Upper lobe of right lung (tissue), 1 donor: ENCODE data around the gene CACNA2D2. TPM values are rescaled to one million over a fixed set of nuclear protein-coding genes. Genes with fewer than 3 reads are reported as not detected.

Experiments
- ATAC-seq: fragments of 200-7000 bp; cut with Tn5 transposase; one replicate; pipeline ENCODE4 v1.9.1; 2020; ENCODE audit warnings: mild to moderate bottlenecking, moderate library complexity
- DNase-seq: peaks from one replicate; pipeline ENCODE4 v3.0.0-alpha.2; 2020
- H3K27ac ChIP-seq: fragments of 200-600 bp; one replicate; pipeline ENCODE4 v1.8.0; 2022
- H3K27me3 ChIP-seq: fragments of 200-600 bp; one replicate; pipeline ENCODE4 v1.8.0; 2022; ENCODE audit warnings: mild to moderate bottlenecking
- H3K36me3 ChIP-seq: fragments of 200-600 bp; one replicate; pipeline ENCODE4 v1.8.0; 2022
- H3K4me1 ChIP-seq: fragments of 200-600 bp; one replicate; pipeline ENCODE4 v1.8.0; 2022
- H3K4me3 ChIP-seq: fragments of 200-600 bp; one replicate; pipeline ENCODE4 v1.8.0; 2022; ENCODE audit warnings: mild to moderate bottlenecking
- H3K9me3 ChIP-seq: fragments of 200-600 bp; one replicate; pipeline ENCODE4 v1.8.0; 2022
- CTCF ChIP-seq: fragments of 200-600 bp; IDR thresholded peaks from one replicate; pipeline ENCODE4 v1.8.0; 2022; ENCODE audit warnings: antibody characterized with exemption
- intact Hi-C: fragments of 100-400 bp; cut with DNase I; formaldehyde crosslinking; loops from one replicate; pipeline ENCODE4 v1.11.0; 2022
- long read RNA-seq: library from polyadenylated mRNA; unstranded; transcript quantifications from one replicate; pipeline ENCODE4 v2.0.0, GENCODE V29; 2021
- total RNA-seq: library from RNA; stranded (reverse); fragmentation: NEBNext Ultra II Directional; extraction: Animal tissue kit (Norgen Biotek cat#: 25700); gene quantifications from one replicate; pipeline ENCODE4 v1.2.1, GENCODE V29; 2021
- donor health status: DM: no; HTN: yes; CAD: no; lungs with severe emphysema.

The CACNA2D2 gene
- 119 TPM for total RNA-seq
- long read RNA-seq, full-length matches to known transcripts: 7 of 80 reads
- long read RNA-seq, partial matches to known transcripts: 28 of 80 reads
- long read RNA-seq, other reads (novel, unspliced or antisense): 45 of 80 reads

- Histone ChIP-seq H3K27ac (peak within 1 kb of the TSS; percentile 47), H3K4me3 (peak within 1 kb of the TSS; percentile 58), H3K9me3 (no peaks in the 10 kb centered on the region), H3K36me3 (no peaks in the 10 kb centered on the region), H3K27me3 (no peaks in the 10 kb centered on the region), H3K4me1 (peaks cover 11% of the 10 kb centered on the region)
- intact Hi-C loops: no loop called here
- ATAC-seq: peak; percentile 91
- peak; percentile 88 for DNase-seq
- no peak for TF ChIP-seq CTCF
Measured at GRCh38 chr3:50503504-50504342, at the start of gene CACNA2D2. Gene CACNA2D2, minus strand, starts transcription at chr3:50503634. Its CDS starts 211 bp downstream, at chr3:50503423.

- Histone ChIP-seq H3K27ac (no peak overlapping the region), H3K4me3 (no peak overlapping the region), H3K27me3 (no peaks in the 10 kb centered on the region), H3K9me3 (no peaks in the 10 kb centered on the region), H3K4me1 (no peaks in the 10 kb centered on the region), H3K36me3 (no peaks in the 10 kb centered on the region)
- ATAC-seq (no peak), DNase-seq (no peak)
- TF ChIP-seq CTCF: no peak
- intact Hi-C loops: no loop called here
Measured at GRCh38 chr3:50552598-50552997, 49.2 kb upstream of the CACNA2D2 start.

- intact Hi-C loops: no loop called here
- Histone ChIP-seq H3K4me3 (no peak overlapping the region), H3K9me3 (no peaks in the 10 kb centered on the region)
Measured at GRCh38 chr3:50551681-50552435, 48.4 kb upstream of the CACNA2D2 start.

GRCh38 chr3:50551054-50551659 is 47.7 kb upstream of the CACNA2D2 start:
- no peak for DNase-seq
- TF ChIP-seq CTCF: no peak

More at GRCh38 chr3:50551681-50552435, 48.4 kb upstream of the CACNA2D2 start:
- Histone ChIP-seq H3K36me3 (no peaks in the 10 kb centered on the region), H3K27ac (no peak overlapping the region), H3K27me3 (no peaks in the 10 kb centered on the region), H3K4me1 (no peaks in the 10 kb centered on the region)
- no peak for ATAC-seq
- no peak for DNase-seq
- TF ChIP-seq CTCF: no peak

GRCh38 chr3:50550079-50550736 is 46.8 kb upstream of the CACNA2D2 start:
- H3K27ac ChIP-seq: no peak overlapping the region
- TF ChIP-seq CTCF: peak; percentile 80
- no peaks in the 10 kb centered on the region for H3K4me1 ChIP-seq
- H3K36me3 ChIP-seq: no peaks in the 10 kb centered on the region
- no peaks in the 10 kb centered on the region for H3K27me3 ChIP-seq
- H3K9me3 ChIP-seq: no peaks in the 10 kb centered on the region
- intact Hi-C loops: no loop called here
- DNase-seq (peak; percentile 78), ATAC-seq (peak; percentile 72)
- H3K4me3 ChIP-seq: no peak overlapping the region

More at GRCh38 chr3:50551054-50551659, 47.7 kb upstream of the CACNA2D2 start:
- no peaks in the 10 kb centered on the region for H3K9me3 ChIP-seq
- H3K4me1 ChIP-seq: no peaks in the 10 kb centered on the region
- intact Hi-C loops: no loop called here
- no peak for ATAC-seq
- no peaks in the 10 kb centered on the region for H3K27me3 ChIP-seq
- H3K36me3 ChIP-seq: no peaks in the 10 kb centered on the region
- no peak overlapping the region for H3K4me3 ChIP-seq
- H3K27ac ChIP-seq: no peak overlapping the region
